HCT116 (cell line): ENCODE measurements around the gene MBD6. TPM values are rescaled to one million over a fixed set of nuclear protein-coding genes. Genes with fewer than 3 reads are reported as not detected.

Experiments
- ATAC-seq: fragments of 200-7000 bp; cut with Tn5 transposase; 2 replicates; pipeline ENCODE4 v1.9.1; 2020; ENCODE audit warnings: mild to moderate bottlenecking, moderate library complexity
- BruUV-seq: library from RNA; stranded (reverse); fragments of 400-500 nt; replicated peaks from 2 replicates; lab custom pipeline; 2021; lab: Mats Ljungman, UMichigan
- CTCF ChIA-PET: fragments of 300-600 bp; sonication (Branson Sonifier 250); formaldehyde crosslinking; loops from one replicate; lab custom pipeline; 2021; ENCODE audit warnings: antibody characterized with exemption; lab: Charles Lee
- POLR2A ChIA-PET: fragments of 300-600, 350-600 bp; sonication (Branson Sonifier 250); formaldehyde crosslinking; loops from one replicate; lab custom pipeline; 2021; ENCODE audit warnings: antibody characterized with exemption; lab: Charles Lee
- RAD21 ChIA-PET, 2 experiments: fragments of 300-600 bp; sonication (Branson Sonifier 250); formaldehyde crosslinking; loops; one replicate each; lab custom pipeline; 2023; ENCODE audit warnings: low total read pairs in 2 of 2; ENCODE audit not compliant: uncharacterized antibody in 2 of 2, unreplicated experiment in 2 of 2, low non-redundant PET in 1 of 2; lab: Charles Lee
- DNase-seq: peaks from one replicate; pipeline ENCODE4 v3.0.0-alpha.2; 2010; ENCODE audit warnings: low read depth, low spot score
- H2AFZ ChIP-seq: fragments of 200-600 bp; shearing (Covaris generic), sonication (generic); 2 replicates; pipeline ENCODE4 v1.6.1; 2017; ENCODE audit warnings: low read depth, mixed run types, mixed read lengths, antibody characterized with exemption, low read length; ENCODE audit not compliant: poor library complexity, severe bottlenecking
- H3K27ac ChIP-seq: 2 replicates; pipeline ENCODE4 v1.5.1; 2012; ENCODE audit warnings: low read depth, low read length
- H3K27me3 ChIP-seq: fragments of 200-600 bp; sonication (generic); 2 replicates; pipeline ENCODE4 v1.6.1; 2016; ENCODE audit warnings: mixed run types, low read length, mixed read lengths; ENCODE audit not compliant: insufficient read depth
- H3K36me3 ChIP-seq, 2 experiments: fragments of 200-500 bp in 1 of 2; fragments of 200-600 bp in 1 of 2; sonication (Bioruptor generic) in 1 of 2; sonication (generic) in 1 of 2; 2 replicates each; pipeline versions ENCODE4 v1.5.1 to v1.6.1; 2014 to 2016; ENCODE audit warnings: low read length in 2 of 2, inconsistent platforms in 1 of 2, mixed read lengths in 1 of 2, mixed run types in 1 of 2; ENCODE audit not compliant: insufficient read depth in 2 of 2, control insufficient read depth in 1 of 2
- H3K4me1 ChIP-seq, 2 experiments: fragments of 200-600 bp in 1 of 2; sonication (generic) in 1 of 2; 2 replicates each; pipeline versions ENCODE4 v1.5.1 to v1.6.1; 2012 to 2017; ENCODE audit warnings: low read length in 2 of 2, inconsistent platforms in 1 of 2, mild to moderate bottlenecking in 1 of 2, mixed read lengths in 1 of 2, mixed run types in 1 of 2, moderate library complexity in 1 of 2; ENCODE audit not compliant: insufficient read depth in 2 of 2, control insufficient read depth in 1 of 2
- H3K4me2 ChIP-seq: fragments of 200-600 bp; sonication (generic); 2 replicates; pipeline ENCODE4 v1.6.1; 2017; ENCODE audit warnings: mixed run types, low read length, mixed read lengths
- H3K4me3 ChIP-seq, 2 experiments: fragments of 200-600 bp in 1 of 2; sonication (generic) in 1 of 2; replicated peaks in 1 of 2; 2 replicates each; pipeline ENCODE4 v1.5.1; 2011 to 2016; ENCODE audit warnings: low read length in 2 of 2, control low read depth in 1 of 2, low read depth in 1 of 2, mild to moderate bottlenecking in 1 of 2, mixed read lengths in 1 of 2, mixed run types in 1 of 2
- H3K79me2 ChIP-seq: fragments of 200-600 bp; sonication (generic); 2 replicates; pipeline ENCODE4 v1.6.1; 2017; ENCODE audit warnings: mild to moderate bottlenecking, mixed run types, low read length, moderate library complexity, mixed read lengths; ENCODE audit not compliant: insufficient read depth
- H3K9ac ChIP-seq: fragments of 200-600 bp; sonication (generic); 2 replicates; pipeline ENCODE4 v1.6.1; 2016; ENCODE audit warnings: low read length, mixed read lengths
- H3K9me2 ChIP-seq: fragments of 200-600 bp; sonication (generic), shearing (Covaris generic); 2 replicates; pipeline ENCODE4 v1.6.1; 2017; ENCODE audit warnings: mixed run types, mild to moderate bottlenecking, moderate library complexity; ENCODE audit not compliant: insufficient read depth
- H3K9me3 ChIP-seq, 2 experiments: fragments of 200-500 bp in 1 of 2; fragments of 200-600 bp in 1 of 2; sonication (Bioruptor generic) in 1 of 2; sonication (generic) in 1 of 2; 2 replicates each; pipeline ENCODE4 v1.6.1; 2014 to 2017; ENCODE audit warnings: low read length in 2 of 2, mixed read lengths in 2 of 2, inconsistent platforms in 1 of 2, low read depth in 1 of 2, mild to moderate bottlenecking in 1 of 2, mixed run types in 1 of 2, moderate library complexity in 1 of 2; ENCODE audit not compliant: control insufficient read depth in 1 of 2, insufficient read depth in 1 of 2
- H4K20me1 ChIP-seq: fragments of 200-600 bp; sonication (generic), shearing (Covaris generic); 2 replicates; pipeline ENCODE4 v1.6.1; 2017; ENCODE audit warnings: mixed run types, mild to moderate bottlenecking, moderate library complexity; ENCODE audit not compliant: insufficient read depth
- EZH2 ChIP-seq: fragments of 200-600 bp; sonication (generic); IDR thresholded peaks from 2 replicates; pipeline ENCODE4 v1.6.1; 2017; ENCODE audit warnings: antibody characterized with exemption, mixed run types
- EZH2phosphoT487 ChIP-seq: fragments of 200-600 bp; IDR thresholded peaks from 2 replicates; pipeline ENCODE4 v1.6.1; 2018; ENCODE audit warnings: antibody characterized with exemption, borderline replicate concordance
- JUND ChIP-seq: IDR thresholded peaks from 2 replicates; pipeline ENCODE4 v1.6.1; 2012
- RAD21 ChIP-seq: IDR thresholded peaks from 2 replicates; pipeline ENCODE4 v1.6.1; 2012; ENCODE audit warnings: low read depth, mild to moderate bottlenecking
- SRF ChIP-seq: IDR thresholded peaks from 2 replicates; pipeline ENCODE4 v1.6.1; 2012; ENCODE audit warnings: low read depth
- ZNF274 ChIP-seq: fragments of 200-500 bp; sonication (Bioruptor generic); IDR thresholded peaks from 2 replicates; pipeline ENCODE4 v1.6.1; 2014; ENCODE audit warnings: mild to moderate bottlenecking, low read depth, low read length, inconsistent platforms
- intact Hi-C: fragments of 100-400 bp; cut with micrococcal nuclease; formaldehyde crosslinking; loops from 2 replicates; pipeline ENCODE4 v1.10.0; 2022
- total RNA-seq: library from RNA; stranded (reverse); gene quantifications from one replicate; pipeline ENCODE4 v1.2.1, GENCODE V29; 2021; ENCODE audit not compliant: unreplicated experiment
- TF ChIP-seq, protein P1 (sequence below): IDR thresholded peaks from 2 replicates; pipeline ENCODE4 v1.6.1; 2011; ENCODE audit warnings: mild to moderate bottlenecking, low read length, moderate library complexity; ENCODE audit not compliant: insufficient replicate concordance; ENCODE audit errors: extremely low read depth
- TF ChIP-seq, protein P2 (sequence below), 3 experiments: fragments of 200-600 bp in 1 of 3; sonication (generic) in 1 of 3; IDR thresholded peaks in 2 of 3; conservative IDR thresholded peaks in 1 of 3; 2 replicates each; pipeline ENCODE4 v1.5.1; 2012 to 2017; ENCODE audit warnings: low read depth in 2 of 3, low read length in 2 of 3, antibody characterized with exemption in 1 of 3, borderline replicate concordance in 1 of 3, control low read depth in 1 of 3, mild to moderate bottlenecking in 1 of 3, mixed read lengths in 1 of 3, mixed run types in 1 of 3, moderate library complexity in 1 of 3; ENCODE audit not compliant: insufficient read depth in 1 of 3

Gene MBD6
- total RNA-seq, 1 experiment from 2014 or later = 70.1 TPM

DNA sequence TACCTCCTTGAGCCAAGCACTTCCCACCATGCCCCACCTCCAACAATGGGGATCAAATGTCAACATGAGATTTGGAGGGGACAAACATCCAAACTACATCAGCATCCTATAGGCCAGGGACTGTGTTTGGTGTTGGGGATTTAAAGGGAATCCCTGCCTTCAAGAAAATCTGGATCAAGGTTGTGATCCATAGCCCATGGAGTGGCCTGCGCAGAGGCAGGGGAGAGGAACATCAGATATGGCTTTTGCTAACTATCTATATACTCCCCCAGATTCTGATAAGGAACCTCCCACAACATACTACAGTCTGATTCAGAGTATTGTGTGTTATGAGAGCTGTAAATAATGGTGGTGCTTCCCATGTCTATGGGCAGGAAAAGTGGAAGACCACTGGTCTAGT, 32.3 kb downstream of the MBD6 start:
- no peaks in the 10 kb centered on the region for H3K79me2 ChIP-seq
- TF ChIP-seq JUND (no peak), ZNF274 (no peak), RAD21 (no peak), SRF (no peak), EZH2 (no peak)
- TF ChIP-seq, protein P1, sequence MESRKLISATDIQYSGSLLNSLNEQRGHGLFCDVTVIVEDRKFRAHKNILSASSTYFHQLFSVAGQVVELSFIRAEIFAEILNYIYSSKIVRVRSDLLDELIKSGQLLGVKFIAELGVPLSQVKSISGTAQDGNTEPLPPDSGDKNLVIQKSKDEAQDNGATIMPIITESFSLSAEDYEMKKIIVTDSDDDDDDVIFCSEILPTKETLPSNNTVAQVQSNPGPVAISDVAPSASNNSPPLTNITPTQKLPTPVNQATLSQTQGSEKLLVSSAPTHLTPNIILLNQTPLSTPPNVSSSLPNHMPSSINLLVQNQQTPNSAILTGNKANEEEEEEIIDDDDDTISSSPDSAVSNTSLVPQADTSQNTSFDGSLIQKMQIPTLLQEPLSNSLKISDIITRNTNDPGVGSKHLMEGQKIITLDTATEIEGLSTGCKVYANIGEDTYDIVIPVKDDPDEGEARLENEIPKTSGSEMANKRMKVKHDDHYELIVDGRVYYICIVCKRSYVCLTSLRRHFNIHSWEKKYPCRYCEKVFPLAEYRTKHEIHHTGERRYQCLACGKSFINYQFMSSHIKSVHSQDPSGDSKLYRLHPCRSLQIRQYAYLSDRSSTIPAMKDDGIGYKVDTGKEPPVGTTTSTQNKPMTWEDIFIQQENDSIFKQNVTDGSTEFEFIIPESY = no peak
- TF ChIP-seq, all 23 proteins: peak for 0
- Histone ChIP-seq H3K9me2 (no peaks in the 10 kb centered on the region), H3K4me3 (no peak overlapping the region), H3K4me1 (peaks cover 3 to 23% of the 10 kb centered on the region in 2 experiments; a peak in 3 of 4 replicates), H2AFZ (no peak overlapping the region), H3K9ac (no peak overlapping the region), H3K36me3 (no peaks in the 10 kb centered on the region), H3K9me3 (no peaks in the 10 kb centered on the region), H4K20me1 (no peaks in the 10 kb centered on the region), H3K4me2 (no peak overlapping the region), H3K27ac (no peak overlapping the region), H3K27me3 (no peaks in the 10 kb centered on the region)
- ChIA-PET POLR2A (no interaction called here), RAD21 (no interaction called here), CTCF (no interaction called here)
- no TSS peak for BruUV-seq
- no peak for DNase-seq
- intact Hi-C loops = no loop called here
- no peak for ATAC-seq

DNA sequence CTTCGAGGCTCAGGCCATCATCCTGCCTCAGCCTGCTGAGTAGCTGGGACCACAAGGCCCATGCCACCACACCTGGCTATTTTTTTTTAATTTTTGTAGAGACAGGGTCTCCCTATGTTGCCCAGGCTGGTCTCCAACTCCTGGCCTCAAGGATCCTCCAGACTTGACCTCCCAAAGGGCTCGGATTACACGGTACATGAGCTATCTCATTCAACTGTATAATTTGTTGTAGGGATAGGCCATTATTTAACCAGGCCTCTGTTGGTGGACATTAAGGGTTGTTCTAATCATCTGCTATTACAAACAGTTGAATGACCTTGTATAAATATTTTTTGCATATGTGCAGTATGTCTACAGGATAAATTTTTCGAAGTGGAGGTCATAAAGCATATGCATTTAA, 36.2 kb downstream of the MBD6 start:
- no peaks in the 10 kb centered on the region for H3K36me3 ChIP-seq
- POLR2A ChIA-PET = no interaction called here
- no peak overlapping the region for H3K4me2 ChIP-seq
- TF ChIP-seq, protein P2, sequence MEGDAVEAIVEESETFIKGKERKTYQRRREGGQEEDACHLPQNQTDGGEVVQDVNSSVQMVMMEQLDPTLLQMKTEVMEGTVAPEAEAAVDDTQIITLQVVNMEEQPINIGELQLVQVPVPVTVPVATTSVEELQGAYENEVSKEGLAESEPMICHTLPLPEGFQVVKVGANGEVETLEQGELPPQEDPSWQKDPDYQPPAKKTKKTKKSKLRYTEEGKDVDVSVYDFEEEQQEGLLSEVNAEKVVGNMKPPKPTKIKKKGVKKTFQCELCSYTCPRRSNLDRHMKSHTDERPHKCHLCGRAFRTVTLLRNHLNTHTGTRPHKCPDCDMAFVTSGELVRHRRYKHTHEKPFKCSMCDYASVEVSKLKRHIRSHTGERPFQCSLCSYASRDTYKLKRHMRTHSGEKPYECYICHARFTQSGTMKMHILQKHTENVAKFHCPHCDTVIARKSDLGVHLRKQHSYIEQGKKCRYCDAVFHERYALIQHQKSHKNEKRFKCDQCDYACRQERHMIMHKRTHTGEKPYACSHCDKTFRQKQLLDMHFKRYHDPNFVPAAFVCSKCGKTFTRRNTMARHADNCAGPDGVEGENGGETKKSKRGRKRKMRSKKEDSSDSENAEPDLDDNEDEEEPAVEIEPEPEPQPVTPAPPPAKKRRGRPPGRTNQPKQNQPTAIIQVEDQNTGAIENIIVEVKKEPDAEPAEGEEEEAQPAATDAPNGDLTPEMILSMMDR (IDR thresholded peaks at IDR 0.05 in 2 of 3, conservative IDR thresholded peaks at IDR 0.05 in 1 of 3; ENCODE audit: borderline replicate concordance in 1 of 3, insufficient read depth in 1 of 3, low read depth in 2 of 3, low read length in 2 of 3) = no peak
- no peak for TF ChIP-seq EZH2phosphoT487
- no peak for DNase-seq
- no peaks in the 10 kb centered on the region for H3K79me2 ChIP-seq
- H4K20me1 ChIP-seq = no peaks in the 10 kb centered on the region
- RAD21 ChIA-PET = no interaction called here
- CTCF ChIA-PET = interaction anchor here (1.6 kb wide), 1 partner anchor 25 kb away, joined by 4 read pairs; no protein-coding TSS in a partner anchor
- BruUV-seq = no TSS peak
- intact Hi-C loops = no loop called here
- no peak overlapping the region for H2AFZ ChIP-seq
- no peak for ATAC-seq
- H3K4me3 ChIP-seq = no peak overlapping the region
- no peaks in the 10 kb centered on the region for H3K9me3 ChIP-seq
- no peak overlapping the region for H3K9ac ChIP-seq
- H3K4me1 ChIP-seq = peaks cover 9 to 16% of the 10 kb centered on the region in 2 experiments
- H3K9me2 ChIP-seq = no peaks in the 10 kb centered on the region
- H3K27ac ChIP-seq = no peak overlapping the region
- no peaks in the 10 kb centered on the region for H3K27me3 ChIP-seq
